HG03196 (cell line): ENCODE data around the gene FIGLA.
"Not testable (repeated sequence)": the region's sequence is repeated elsewhere in the genome, so short reads cannot be mapped to it uniquely, and the experiment has no call there.

ENCODE experiments used
- ATAC-seq: cut with Tn5 transposase; IDR thresholded peaks from one replicate; pipeline ENCODE4 v1.9.1; 2021; ENCODE audit not compliant: unreplicated experiment

The FIGLA gene

DNA sequence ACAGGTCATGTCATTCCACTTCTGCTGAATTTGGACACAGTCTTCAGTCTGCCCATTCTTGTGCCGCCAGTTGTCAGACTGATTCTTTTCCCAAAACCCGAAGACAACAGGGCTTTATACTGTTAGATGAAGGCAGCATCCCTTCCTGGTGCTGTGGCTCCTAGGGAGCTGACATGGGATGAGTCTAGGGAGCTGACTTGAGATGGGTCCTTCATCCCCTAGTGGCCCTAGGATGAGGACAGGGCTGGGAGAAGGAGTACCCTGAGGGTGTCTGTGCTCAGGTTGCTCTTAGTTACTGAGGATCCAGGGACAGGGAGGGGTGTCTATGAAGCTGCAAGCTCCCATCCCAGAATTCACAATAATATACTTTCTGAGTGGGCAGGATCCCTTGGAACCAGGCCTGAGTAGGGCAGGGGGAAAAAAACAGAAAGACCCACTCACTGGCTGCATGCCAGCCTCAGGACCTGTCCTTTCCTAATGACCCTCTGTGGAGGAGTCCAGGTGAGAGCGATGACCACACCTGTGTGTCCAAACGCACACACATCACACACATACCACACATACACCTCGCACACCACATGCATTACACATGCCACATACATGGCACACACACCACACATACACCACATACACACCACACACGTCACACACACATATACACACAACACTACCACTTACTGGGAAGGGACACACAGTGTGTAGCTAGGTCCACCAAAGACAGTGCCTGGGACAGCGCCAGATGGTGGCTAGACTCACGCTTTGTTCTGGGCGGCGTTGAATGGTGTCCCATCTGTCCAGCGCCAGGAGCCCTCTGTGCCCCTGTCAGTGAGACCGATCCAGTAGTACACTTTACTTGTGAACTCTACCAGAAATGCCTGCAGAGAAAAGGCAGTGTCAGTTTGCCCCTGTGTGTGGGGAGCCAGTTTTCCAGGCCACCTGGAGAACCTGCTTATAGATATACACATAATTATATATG lies 18.8 kb upstream of the FIGLA start:
- ATAC-seq = no peak

DNA sequence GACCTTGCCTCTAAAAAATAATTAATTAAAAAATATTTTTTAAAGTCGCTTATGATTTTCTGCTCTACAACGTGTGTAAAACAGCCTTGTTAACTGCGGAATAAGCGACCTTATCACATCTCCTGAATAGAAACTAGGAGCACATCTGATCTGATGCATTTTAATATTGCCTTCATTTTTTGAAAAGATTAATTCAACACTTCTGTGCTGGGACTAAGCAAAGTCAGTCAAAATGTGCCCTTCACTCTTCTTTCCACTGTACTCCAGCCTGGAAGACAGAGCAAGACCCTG lies 17.3 kb upstream of the FIGLA start:
- no peak for ATAC-seq

DNA sequence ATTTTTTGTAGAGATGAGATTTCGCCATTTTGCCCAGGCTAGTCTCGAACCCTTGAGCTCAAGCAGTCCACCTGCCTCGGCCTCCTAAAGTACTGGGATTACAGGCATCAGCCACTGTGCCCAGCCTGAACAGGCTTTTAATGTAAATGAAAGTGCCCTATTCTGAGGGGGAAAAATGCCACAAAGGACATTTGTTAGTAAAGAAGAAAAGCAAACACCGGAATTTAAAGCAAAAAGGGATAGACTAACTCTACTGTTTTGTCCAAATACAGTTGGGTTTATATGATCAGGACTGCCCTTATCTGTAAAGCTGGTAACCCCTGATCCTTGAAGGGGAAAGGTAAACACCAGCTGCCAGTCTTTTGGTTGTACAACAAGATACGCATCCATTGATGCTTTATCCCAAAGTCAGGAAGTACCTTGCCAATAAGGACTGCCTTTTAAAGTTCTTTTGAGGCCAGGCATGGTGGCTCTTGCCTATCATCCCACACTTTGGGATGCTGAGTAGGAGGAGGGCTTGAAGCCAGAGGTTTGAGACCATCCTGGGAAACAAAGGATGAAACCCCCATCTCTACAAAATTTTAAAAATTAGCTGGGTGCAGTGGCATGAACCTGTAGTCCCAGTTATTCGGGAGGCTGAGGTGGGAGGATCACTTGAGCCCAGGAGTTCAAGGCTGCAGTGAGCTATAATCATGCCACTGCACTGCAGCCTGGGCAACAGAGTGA lies 16.8 kb upstream of the FIGLA start:
- ATAC-seq = no peak

DNA sequence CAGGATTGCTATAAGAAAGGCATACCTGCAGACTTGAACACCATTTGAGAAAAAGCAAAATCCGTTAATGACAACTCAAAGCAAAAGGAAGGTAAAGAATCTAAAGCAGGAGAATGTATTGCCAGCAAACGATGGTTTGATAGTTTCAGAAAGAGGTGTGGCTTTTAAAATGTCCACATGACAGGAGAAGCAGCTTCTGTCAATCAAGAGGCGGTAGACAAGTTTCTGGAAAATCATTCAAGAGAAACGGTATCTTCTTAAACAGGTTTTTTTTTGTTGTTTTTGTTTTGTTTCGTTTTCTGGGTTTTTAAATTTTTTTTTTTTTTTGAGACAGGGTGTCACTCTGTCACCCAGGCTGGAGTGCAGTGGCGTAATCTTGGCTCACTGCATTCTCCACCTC lies 16.2 kb upstream of the FIGLA start:
- no peak for ATAC-seq

DNA sequence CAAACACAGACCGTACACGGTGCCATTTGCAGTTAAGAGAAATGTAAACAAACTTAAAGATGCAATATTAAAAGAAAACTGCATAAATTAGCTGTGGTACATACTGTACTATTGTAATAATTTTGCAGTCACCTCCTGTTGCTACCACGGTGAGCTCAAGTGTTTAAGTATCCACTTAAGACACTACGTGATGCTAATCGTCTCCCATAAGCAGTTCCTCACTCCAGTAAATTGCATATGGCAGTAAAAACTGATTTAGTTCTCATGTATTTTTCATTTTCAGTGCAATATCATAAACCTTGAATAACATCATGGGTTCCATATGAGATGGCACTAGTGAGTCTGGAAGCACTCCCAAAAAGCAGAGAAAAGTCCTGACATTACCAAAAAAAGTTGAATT lies 15.6 kb upstream of the FIGLA start:
- ATAC-seq = no peak

DNA sequence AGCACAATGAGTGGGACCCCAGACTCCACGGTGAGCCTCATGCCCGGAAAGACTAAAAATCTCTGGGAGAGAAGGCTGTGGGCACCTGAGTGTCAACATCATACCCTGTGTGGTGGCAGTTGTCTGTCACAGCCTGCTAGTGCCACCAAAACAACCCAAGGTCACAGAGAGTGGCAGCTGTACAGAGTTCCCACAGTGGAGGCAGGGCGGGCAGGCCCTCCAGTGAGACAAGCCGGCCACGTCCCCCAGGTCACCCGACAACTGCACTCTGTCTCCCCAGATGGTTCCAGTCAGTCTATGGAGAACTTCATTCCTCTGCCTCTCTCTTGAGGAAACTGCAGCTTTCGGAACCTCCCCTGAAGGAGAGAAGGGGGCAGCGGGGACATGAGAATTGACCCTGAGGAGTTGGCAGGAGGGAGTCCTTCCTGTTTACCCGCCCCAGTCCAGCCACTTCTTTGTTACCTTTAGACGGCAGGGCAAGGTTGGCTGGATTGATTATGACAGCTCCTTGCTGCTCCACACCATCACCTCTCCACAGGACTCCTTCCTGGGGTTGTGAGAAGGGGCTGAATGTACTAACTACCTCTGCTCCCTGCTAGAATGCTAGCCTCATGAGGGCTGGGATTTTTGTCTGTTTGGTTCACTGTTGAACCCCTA lies 11.3 kb upstream of the FIGLA start:
- ATAC-seq = no peak

DNA sequence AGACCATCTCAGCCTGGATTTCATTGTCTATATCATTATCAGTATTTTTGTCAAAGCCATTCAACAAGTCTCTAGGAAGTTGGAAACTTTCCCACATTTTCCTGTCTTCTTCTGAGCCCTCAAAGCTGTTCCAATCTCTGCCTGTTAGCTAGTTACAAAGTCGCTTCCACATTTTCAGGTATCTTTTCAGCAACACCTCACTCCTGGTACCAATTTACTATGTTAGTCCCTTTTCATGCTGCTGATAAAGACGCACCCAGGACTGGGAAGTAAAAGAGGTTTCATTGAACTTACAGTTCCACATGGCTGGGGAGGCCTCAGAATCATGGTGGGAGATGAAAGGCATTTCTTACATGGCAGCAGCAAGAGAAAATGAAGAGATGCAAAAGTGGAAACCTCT lies 9.3 kb upstream of the FIGLA start:
- ATAC-seq = no peak

DNA sequence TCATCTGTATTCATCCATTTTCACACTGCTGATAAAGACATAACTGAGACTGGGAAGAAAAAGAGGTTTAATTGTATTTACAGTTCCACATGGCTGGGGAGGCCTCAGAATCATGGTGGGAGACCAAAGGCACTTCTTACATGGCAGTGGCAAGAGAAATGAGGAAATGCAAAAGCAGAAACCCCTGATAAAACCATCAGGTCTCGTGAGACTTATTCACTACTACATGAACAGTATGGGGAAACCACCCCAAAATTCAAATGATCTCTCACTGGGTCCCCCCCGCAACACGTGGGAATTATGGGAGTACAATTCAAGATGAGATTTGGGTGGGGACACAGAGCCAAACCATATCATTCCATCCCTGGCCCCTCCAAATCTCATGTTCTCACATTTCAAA lies 7.6 kb upstream of the FIGLA start:
- not testable (repeated sequence) for ATAC-seq

DNA sequence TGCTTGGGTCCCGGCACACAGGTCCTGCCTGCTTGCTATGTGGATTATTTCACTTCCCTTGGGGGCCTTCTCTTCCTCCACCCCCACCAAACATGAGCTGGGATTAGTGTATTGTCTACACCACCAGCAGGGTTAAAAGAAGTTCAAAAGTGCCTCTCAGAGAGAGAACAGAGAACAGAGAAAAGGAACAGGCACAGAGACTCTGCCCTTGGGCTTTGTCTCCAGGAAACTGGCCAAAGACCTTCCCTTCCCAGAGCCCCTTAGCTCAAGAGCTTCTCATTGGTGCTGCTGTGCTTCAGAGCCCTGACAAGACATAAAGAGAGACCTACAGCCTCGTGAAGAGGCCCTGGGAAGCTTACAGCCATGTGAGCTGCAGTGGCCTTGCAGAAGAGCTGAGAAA lies 7.1 kb upstream of the FIGLA start:
- ATAC-seq = no peak

DNA sequence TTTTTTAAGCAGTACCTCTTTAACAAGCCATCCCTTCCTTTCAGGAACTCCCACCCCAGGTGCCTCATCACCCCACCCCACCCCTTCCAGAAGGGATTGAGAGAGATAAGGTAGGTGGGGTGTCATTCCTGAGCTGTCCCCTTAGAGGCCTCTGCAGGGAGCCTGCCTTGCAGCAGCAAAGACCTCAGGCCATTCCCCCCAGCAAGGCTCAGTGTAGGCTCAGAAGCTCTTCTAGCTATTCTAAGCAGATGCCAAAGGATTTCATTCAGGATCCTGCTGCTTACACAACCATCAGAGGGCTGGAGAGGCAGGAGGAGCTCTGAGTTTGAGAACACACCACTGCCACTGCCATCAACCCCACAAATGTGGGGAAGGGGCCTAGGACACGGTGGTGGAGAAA lies 5.8 kb upstream of the FIGLA start:
- ATAC-seq = no peak

DNA sequence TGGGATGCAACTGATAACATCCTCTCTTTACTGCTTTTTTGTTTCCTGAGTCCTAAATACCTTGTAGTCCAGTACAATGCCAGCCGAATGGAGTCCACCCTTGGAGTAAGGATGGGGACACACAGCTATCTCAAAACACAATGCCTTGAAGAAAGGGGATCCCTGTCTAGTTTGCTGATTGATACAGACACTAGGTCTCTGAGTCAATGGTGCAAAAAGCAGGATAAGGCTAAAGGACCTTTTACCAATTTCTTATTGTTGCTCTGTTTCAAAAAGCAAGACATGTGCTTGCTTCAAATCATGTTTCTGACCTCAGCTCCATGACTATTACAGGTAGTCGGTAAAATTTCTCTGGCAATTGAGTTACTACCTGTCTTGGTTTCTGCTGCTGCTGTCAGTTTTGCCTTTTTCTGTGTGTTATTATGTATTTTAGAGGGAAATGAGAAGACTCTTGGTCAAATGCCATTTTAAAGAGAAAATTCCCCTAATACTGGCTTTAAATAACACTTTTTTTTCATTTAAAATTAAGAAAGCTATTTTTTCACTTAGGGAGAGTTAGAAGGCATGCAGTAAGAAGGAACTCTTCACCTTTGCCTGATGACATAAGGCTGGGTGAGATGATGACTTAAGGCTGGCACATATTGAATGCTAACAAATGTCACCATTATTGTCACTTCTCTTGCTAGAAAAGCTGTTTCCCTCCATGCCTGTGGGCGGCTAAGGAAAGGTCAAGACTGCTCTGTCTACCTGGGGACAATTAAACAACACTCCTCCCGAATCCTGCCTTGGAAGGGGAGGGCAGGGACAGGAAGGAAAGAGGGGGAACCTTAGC lies 4.9 kb upstream of the FIGLA start:
- ATAC-seq = no peak

DNA sequence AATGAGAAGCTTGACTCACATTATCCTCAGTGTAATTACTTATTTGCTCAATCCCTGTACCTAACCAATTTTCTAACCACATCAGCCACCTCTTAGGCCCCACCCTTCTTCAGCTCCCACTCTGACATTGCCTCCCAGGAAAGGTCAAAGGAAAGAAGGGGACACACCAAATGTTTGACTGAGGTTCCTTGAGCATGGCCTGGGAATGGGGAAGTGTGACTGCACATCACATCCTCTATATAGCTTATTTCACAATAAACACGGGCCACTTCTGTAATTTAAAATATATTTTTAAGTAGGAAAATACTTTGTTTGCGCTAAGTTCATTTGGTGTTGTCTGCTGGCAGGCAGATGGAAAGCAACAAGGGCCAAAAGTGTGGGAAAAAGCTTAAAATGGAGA lies 3.0 kb upstream of the FIGLA start:
- no peak for ATAC-seq

DNA sequence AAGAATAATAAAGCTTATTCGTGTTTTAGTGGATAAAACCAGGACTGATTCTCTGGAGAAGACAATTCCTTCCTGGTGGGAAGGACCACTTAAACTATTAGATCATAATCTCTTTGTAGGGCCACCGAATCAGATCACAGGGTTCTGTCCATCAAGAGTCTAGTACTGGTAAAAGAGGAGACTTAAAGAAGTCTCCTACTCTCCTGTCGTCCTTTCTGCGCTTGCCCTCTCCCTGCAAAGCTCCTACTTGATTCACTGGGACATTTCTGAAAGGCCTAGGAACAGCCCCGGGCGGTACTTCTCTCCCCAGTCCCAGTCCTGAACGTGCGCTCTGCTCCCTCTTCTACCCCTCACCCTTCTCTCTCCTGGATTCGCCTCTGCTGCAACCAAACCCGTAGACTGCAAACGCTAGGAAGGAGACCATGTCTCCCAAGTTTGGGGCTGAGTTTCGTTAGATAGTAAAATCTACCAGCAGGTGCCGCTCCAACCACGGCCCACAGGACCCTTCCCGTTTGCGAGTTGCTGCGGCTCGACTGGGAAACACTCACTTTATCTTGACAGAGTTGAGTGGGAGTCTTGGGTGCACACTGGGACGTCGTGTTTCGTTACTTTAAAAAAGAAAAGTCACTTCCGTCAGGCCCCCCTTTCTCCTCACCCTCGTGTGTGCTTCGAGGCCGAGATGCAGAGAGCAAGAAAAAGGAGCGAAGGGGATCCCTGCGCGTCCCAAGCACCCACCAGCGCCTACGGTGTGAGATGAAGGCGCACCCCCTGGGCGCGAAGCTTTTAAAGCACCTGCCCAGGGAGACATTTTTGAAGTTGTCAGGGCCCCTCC lies 923 bp downstream of the FIGLA start:
- ATAC-seq = no peak

DNA sequence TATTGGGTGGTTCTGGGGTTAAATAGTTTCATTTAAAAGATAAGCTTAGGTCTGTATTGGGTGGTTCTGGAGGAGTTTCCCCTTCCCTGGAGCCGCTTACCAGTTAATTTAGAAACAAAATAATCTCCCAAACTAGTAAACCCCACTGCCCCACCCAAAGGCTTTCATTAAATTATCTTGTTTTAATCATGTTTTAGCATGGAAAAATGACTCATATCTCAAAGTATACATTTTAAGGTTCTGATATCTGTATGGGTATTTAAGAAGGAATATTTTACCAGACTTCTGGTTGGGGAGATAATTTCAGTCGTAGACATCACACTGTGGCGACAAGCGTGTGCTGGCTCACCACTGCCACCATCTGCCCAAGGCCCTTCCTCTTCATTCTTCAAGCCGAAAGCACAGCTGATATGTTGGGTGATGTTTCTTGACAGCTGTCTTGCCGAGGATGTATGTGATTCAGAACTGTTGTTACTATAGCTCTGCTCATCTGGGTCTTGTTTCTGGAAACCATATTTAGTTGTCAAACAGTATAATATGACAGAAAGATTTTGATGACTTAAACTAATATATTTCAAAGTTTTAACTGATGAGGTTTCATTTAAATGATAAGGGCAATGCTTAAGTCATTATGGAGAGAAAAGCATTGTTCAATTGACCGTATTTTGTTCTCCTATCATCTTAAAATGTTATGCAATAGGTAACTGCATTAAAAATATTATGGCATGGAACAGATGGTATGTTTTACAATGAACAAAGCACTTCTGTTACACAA lies 5.1 kb downstream of the FIGLA start:
- no peak for ATAC-seq

DNA sequence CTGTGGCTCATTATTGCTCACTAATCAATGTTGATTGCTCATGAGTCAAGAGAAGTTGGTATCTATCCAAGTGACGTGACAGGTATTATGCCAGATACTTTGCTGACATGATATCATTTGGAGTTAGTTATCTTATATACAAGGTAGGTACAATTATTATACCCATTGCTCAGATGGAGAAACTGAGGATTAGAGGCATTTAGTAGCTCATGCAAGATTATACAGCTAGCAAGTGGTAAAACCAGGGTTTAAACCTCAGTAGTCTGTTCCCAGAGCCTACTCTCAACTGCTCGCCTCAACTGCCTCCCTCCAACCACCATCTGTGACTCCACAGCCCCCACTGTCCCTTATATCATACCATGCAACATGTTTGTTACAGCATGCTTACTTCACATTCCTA lies 6.1 kb downstream of the FIGLA start:
- ATAC-seq = no peak

DNA sequence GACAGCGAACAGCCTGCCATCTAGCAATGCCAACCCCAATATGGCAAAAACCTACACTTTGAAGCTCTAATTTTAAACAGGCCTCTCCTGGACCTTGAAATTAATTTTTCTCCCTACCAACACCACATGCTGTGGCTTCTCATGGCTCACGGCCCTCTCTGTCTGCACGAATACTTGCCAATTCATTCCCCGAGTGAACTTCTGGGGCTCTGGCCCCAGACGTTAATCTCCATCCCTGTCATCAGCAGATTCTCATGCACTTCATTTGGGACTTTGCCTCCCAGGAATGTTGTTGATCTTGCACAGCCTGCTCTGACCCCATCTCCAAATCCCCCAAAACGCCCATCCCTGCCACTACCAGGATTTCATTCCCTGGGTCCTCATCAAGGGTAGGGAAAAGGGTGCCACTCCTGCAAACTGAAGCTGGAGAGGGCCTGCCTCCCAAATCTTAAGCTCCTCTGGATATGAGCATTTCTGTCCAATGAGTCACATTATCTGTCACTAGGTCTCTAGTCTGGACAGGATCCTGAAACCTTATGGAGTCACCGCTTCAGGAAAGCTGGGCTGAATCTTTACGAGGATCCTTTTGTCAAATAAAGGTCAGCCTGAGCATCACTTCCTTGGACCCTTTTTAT lies 10.4 kb downstream of the FIGLA start:
- no peak for ATAC-seq

DNA sequence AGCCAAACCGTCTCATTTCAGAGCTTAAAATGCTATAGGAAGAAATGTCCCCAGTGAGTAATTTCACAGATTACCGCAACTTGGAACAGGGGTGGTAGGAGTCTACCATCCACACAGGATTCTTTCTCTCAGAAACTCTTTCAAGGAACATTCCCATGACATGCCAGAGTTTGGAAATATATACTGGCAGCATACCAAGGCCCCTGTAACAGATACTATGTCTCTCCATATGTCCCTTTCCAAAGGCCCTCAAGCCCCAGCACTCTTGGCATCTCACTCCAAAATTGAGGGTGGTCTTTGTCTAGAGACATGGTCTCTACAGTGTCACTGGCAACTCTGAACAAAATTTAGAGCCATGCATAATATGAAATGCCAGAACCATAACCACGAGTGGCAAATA lies 11.0 kb downstream of the FIGLA start:
- ATAC-seq = no peak

DNA sequence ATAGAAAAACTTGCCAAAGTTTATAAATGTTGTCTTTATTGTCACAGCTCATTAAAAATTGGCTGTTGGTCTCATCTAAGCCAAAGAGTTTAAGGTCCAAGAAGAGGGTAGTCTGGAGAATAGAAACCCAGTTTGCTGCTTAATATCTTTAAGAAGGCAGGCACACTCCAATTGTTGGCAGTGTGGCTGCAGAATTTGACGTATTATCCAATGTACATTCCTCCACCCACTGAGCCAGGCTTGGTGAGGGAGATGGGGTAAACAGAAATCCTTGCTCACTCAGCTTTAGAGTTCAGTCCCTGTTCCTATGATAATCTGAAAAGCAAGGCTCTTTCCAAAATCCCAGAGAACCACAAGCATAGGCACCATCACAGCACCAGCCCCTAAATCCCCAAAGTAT lies 11.8 kb downstream of the FIGLA start:
- no peak for ATAC-seq

DNA sequence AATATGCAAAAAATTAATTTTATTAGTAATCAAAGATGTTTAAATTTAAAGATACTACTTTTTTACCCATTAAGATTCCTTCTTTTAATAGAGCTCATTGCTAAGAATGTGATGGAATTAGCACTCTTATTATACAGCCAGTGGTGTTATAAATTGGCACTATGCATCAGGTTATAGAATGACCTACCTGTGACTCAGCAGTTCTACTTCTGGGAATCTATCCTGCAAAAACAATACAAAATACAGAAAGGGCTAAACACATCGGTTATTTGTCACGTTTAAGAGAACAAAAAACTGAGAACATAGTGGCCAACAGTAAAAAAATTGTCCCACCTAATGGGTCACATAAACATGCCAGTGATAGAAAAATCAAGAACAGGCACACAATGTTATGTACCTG lies 13.0 kb downstream of the FIGLA start:
- no peak for ATAC-seq
